Stimulated activated CD4-positive, alpha-beta T cell treated with anti-CD3 and anti-CD28 coated beads, Interleukin-2, amount 100 ng/mL, for 48 hours (primary cell): ENCODE data around the gene ACSS3.

Experiments
- DNase-seq, 2 donors: peaks; one replicate each; pipeline ENCODE4 v3.0.0-alpha.2; 2020

Gene ACSS3

GRCh38 chr12:81303935-81304334 is 226.1 kb downstream of the ACSS3 start:
- no peak for DNase-seq
